ENCODE measurements around the gene SDK1. TPM values are rescaled to one million over a fixed set of nuclear protein-coding genes. Genes with fewer than 3 reads are reported as not detected.

Gene SDK1
- total RNA-seq, 1 donor, result 0.27 TPM

DNA sequence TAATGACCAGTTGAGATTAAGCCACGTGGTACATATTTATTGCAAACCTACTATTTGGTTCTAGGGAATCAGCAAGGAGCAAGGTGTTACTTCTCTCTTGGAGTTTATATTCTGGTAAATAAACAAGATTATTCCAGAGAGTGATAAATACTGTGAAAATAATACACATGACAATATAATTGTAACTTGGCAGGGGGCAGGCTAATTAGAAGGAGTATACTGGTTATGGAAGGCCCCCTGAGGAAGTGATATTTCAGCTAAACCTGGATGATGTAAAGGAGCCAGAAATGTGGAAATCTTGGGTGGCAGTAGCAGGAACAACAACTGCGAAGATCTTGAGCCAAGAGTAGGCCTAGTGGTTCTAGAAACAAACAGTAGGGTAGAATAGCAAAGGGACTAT lies 111.8 kb downstream of the SDK1 start:
- H3K4me3 ChIP-seq (ENCODE audit: low read depth, low read length), result no peak overlapping the region
- DNase-seq (ENCODE audit: low read depth), result no peak
- TF ChIP-seq, protein P1, sequence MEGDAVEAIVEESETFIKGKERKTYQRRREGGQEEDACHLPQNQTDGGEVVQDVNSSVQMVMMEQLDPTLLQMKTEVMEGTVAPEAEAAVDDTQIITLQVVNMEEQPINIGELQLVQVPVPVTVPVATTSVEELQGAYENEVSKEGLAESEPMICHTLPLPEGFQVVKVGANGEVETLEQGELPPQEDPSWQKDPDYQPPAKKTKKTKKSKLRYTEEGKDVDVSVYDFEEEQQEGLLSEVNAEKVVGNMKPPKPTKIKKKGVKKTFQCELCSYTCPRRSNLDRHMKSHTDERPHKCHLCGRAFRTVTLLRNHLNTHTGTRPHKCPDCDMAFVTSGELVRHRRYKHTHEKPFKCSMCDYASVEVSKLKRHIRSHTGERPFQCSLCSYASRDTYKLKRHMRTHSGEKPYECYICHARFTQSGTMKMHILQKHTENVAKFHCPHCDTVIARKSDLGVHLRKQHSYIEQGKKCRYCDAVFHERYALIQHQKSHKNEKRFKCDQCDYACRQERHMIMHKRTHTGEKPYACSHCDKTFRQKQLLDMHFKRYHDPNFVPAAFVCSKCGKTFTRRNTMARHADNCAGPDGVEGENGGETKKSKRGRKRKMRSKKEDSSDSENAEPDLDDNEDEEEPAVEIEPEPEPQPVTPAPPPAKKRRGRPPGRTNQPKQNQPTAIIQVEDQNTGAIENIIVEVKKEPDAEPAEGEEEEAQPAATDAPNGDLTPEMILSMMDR (IDR thresholded peaks at IDR 0.05; ENCODE audit: insufficient read depth, low read length), result no peak

DNA sequence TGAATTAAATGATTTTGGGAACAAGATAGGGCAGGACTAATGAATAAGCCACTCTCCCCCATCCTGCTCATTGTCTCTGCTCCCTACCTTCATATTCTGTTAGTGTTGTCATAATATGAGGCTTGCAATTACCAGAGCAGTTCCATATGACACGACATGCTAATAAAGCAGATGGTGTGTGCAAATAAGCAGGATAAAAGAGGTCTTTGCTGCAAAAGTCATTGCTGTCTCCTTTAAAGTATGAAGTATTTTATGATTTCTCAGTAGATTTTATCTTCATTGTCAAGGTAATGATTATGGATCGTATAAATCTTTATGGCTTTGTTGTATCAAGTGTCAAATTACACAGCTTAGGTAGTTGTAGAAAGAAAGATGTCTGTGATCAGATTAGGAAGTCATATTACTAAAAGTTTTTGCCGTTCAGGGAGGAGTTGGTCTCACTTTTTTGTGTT lies 114.8 kb downstream of the SDK1 start:
- no peak overlapping the region for H3K4me3 ChIP-seq (ENCODE audit: low read depth, low read length)
- no peak for DNase-seq (ENCODE audit: low read depth)
- TF ChIP-seq, protein P1 (IDR thresholded peaks at IDR 0.05; ENCODE audit: insufficient read depth, low read length), result no peak

DNA sequence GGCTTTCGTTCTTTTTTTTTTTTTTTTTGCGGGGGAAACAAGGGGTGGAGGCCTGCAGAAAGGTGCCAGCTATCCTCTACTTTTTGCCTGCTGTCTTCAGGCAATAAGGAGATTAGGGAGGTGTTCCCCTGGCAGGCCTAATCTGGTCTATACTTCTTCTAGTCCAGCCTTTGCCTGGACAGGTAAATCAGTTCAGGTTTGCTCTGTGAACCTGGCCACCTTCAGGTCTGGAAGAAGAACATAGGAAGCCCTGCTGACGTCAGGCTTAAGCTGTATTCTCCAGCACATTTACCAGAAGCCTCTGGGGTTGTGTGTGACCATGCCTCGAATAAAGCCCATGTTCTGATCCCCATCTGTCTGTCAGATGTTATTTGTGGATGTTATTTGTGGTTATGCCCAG lies 115.4 kb downstream of the SDK1 start:
- TF ChIP-seq, protein P1 (IDR thresholded peaks at IDR 0.05; ENCODE audit: insufficient read depth, low read length), result no peak
- H3K4me3 ChIP-seq (ENCODE audit: low read depth, low read length), result no peak overlapping the region
- no peak for DNase-seq (ENCODE audit: low read depth)

DNA sequence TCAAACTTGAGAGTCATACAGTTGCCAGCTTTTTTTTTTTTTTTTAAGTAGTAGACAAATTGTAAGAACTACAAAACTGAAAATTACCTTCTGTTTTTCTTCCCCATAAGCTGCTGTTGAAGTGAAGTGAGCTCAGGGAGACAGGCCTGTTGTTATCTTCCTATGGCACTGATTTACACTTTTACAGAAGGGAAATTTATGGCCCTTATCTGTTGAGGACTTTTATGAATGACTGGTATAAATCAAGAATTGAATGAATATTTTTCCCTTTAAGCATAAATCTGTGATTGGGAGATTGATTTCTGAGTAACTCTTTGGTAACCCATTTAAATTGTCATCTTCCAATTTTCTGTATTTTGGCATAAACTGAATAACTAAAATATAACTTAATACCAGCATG lies 124.0 kb downstream of the SDK1 start:
- TF ChIP-seq, protein P1 (IDR thresholded peaks at IDR 0.05; ENCODE audit: insufficient read depth, low read length), result no peak
- no peak for DNase-seq (ENCODE audit: low read depth)
- no peak overlapping the region for H3K4me3 ChIP-seq (ENCODE audit: low read depth, low read length)

DNA sequence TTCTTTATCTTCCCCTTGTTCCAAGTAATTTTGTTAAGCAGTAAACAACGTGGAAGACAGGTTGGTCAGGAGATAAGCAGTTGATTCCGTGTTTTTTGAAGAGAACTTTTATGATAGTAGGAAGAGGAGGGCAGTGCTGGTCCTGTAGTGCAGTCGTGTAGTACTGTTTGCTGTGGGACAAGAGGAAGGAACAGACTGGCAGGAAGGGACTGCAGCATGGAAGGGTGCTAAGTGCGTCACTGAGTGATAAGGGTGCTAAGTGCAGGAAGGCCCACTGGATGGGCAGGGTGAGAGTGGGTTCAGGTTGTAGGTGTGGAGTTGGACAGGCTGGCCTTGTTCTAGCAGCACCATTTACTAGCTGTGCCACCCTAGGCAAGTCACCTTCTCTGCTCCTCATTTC lies 125.0 kb downstream of the SDK1 start:
- TF ChIP-seq, protein P1 (IDR thresholded peaks at IDR 0.05; ENCODE audit: insufficient read depth, low read length), result no peak
- H3K4me3 ChIP-seq (ENCODE audit: low read depth, low read length), result no peak overlapping the region
- no peak for DNase-seq (ENCODE audit: low read depth)

DNA sequence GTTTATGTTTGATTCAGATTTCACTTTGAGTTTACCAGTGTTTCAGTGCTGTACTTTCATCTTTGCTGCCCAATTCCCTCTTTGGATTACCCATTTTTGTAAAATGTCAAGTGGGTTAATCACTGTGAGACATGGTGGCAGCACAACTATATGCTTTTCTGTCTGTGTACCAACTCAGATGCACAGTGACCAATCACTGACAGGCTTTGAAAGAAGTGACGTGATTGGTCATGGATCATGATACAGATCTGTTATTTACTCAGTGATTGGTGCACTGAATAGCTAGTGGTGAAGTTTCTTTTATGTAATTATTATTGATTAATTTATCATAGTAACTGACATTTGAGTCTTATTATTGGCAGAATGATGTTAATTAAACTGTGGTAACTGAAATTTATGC lies 126.9 kb downstream of the SDK1 start:
- DNase-seq (ENCODE audit: low read depth), result no peak
- no peak overlapping the region for H3K4me3 ChIP-seq (ENCODE audit: low read depth, low read length)
- TF ChIP-seq, protein P1 (IDR thresholded peaks at IDR 0.05; ENCODE audit: insufficient read depth, low read length), result no peak

DNA sequence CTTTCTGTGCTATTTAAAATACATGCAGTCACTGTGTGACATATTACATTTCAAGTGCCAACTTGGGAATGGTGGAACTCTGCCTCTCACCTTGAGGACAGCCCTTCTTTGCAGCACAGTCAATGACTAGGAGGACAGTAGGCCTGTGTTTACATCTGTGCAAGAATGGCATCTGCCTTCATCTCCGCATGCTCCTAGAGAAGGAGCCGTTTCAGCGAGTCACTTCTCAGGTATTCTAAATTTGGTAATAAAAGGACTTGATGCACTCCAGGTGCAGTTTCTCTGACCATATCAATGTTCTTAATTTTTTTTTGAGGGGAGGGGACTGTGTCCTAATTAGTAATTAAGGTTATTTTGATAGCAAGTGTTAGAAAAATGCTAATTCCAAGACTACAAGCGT lies 128.9 kb downstream of the SDK1 start:
- H3K4me3 ChIP-seq (ENCODE audit: low read depth, low read length), result no peak overlapping the region
- no peak for DNase-seq (ENCODE audit: low read depth)
- TF ChIP-seq, protein P1 (IDR thresholded peaks at IDR 0.05; ENCODE audit: insufficient read depth, low read length), result no peak

Measured in fibroblast of the aortic adventitia (primary cell).